AG04450 (cell line): ENCODE results near the gene TMEM131. TPM values are rescaled to one million over a fixed set of nuclear protein-coding genes. Genes with fewer than 3 reads are reported as not detected.
"Not testable (repeated sequence)": the region's sequence is repeated elsewhere in the genome, so short reads cannot be mapped to it uniquely, and the experiment has no call there.

Experiments used
- CTCF ChIA-PET: fragments of 300-600, 350-600 bp; formaldehyde crosslinking; extraction: SDS; loops from one replicate; lab custom pipeline; 2022; ENCODE audit warnings: antibody characterized with exemption, inconsistent platforms; lab: Charles Lee
- POLR2A ChIA-PET: fragments of 350-600 bp; formaldehyde crosslinking; extraction: SDS; loops from one replicate; lab custom pipeline; 2021; ENCODE audit warnings: antibody characterized with exemption, inconsistent platforms; lab: Yijun Ruan, JAX
- DNase-seq: peaks from one replicate; pipeline ENCODE4 v3.0.0-alpha.2; 2011; ENCODE audit warnings: low read depth, low spot score
- H3K27ac ChIP-seq: one replicate; pipeline ENCODE4 v1.5.1; 2012; ENCODE audit warnings: low read depth, low read length, control low read depth
- H3K27me3 ChIP-seq: one replicate; pipeline ENCODE4 v1.6.0; 2012; ENCODE audit warnings: low read length; ENCODE audit not compliant: control insufficient read depth, insufficient read depth
- H3K4me3 ChIP-seq: 2 replicates; pipeline ENCODE4 v1.5.1; 2011; ENCODE audit warnings: mild to moderate bottlenecking, low read depth, low read length, control low read depth
- H3K9me3 ChIP-seq: 2 replicates; pipeline ENCODE4 v1.5.1; 2012; ENCODE audit warnings: low read length; ENCODE audit not compliant: control insufficient read depth, insufficient read depth
- CTCF ChIP-seq: IDR thresholded peaks from 2 replicates; pipeline ENCODE4 v1.5.1; 2011; ENCODE audit warnings: low read depth, low read length, control low read depth, inconsistent platforms
- polyA plus RNA-seq: library from polyadenylated mRNA; depleted of rRNA; stranded (reverse); fragments of >200 nt; gene quantifications from 2 replicates; pipeline ENCODE4 v1.2.3, GENCODE V29; 2011

TMEM131 gene
- polyA plus RNA-seq, 1 experiment: 24.4 TPM

GRCh38 chr2:97851172-97851571 is 144.6 kb downstream of the TMEM131 start:
- POLR2A ChIA-PET: no interaction called here
- Histone ChIP-seq H3K9me3 (no peaks in the 10 kb centered on the region), H3K27me3 (no peaks in the 10 kb centered on the region), H3K27ac (no peak overlapping the region), H3K4me3 (no peak overlapping the region)
- TF ChIP-seq CTCF: no peak
- CTCF ChIA-PET: interaction anchor here (1.3 kb wide), 1 partner anchor 45 kb away, joined by 3 read pairs; no protein-coding TSS in a partner anchor
- no peak for DNase-seq

GRCh38 chr2:97849881-97850528 is 145.7 kb downstream of the TMEM131 start:
- no peak overlapping the region for H3K4me3 ChIP-seq
- no peak overlapping the region for H3K27ac ChIP-seq
- no peaks in the 10 kb centered on the region for H3K9me3 ChIP-seq
- CTCF ChIA-PET: no interaction called here
- POLR2A ChIA-PET: no interaction called here
- DNase-seq: no peak
- H3K27me3 ChIP-seq: no peaks in the 10 kb centered on the region
- TF ChIP-seq CTCF: no peak

- H3K27me3 ChIP-seq: no peaks in the 10 kb centered on the region
- TF ChIP-seq CTCF: no peak
- no peak for DNase-seq
- no peaks in the 10 kb centered on the region for H3K9me3 ChIP-seq
- POLR2A ChIA-PET: no interaction called here
- H3K4me3 ChIP-seq: no peak overlapping the region
- CTCF ChIA-PET: interaction anchor here (1.0 to 1.4 kb wide), 2 partner anchors 17 to 41 kb away, joined by 3 read pairs; no protein-coding TSS in a partner anchor
- H3K27ac ChIP-seq: no peak overlapping the region
Observed at GRCh38 chr2:97848306-97848705, 147.4 kb downstream of the TMEM131 start.

GRCh38 chr2:97846716-97847115 is 149.0 kb downstream of the TMEM131 start:
- DNase-seq, POLR2A ChIA-PET, H3K27ac ChIP-seq, H3K27me3 ChIP-seq, H3K4me3 ChIP-seq, CTCF ChIA-PET, H3K9me3 ChIP-seq: not testable (repeated sequence)

GRCh38 chr2:97845818-97846217 is 149.9 kb downstream of the TMEM131 start:
- H3K27ac ChIP-seq: no peak overlapping the region
- H3K4me3 ChIP-seq: no peak overlapping the region
- TF ChIP-seq CTCF: no peak
- no peak for DNase-seq
- CTCF ChIA-PET: no interaction called here
- H3K27me3 ChIP-seq: no peaks in the 10 kb centered on the region
- POLR2A ChIA-PET: no interaction called here
- H3K9me3 ChIP-seq: no peaks in the 10 kb centered on the region
